ENCODE data around the gene SLC16A3. TPM values are rescaled to one million over a fixed set of nuclear protein-coding genes. Genes with fewer than 3 reads are reported as not detected.

Gene SLC16A3
- polyA plus RNA-seq, 3 donors: 26.3 to 103 (median 35.3) TPM

DNA sequence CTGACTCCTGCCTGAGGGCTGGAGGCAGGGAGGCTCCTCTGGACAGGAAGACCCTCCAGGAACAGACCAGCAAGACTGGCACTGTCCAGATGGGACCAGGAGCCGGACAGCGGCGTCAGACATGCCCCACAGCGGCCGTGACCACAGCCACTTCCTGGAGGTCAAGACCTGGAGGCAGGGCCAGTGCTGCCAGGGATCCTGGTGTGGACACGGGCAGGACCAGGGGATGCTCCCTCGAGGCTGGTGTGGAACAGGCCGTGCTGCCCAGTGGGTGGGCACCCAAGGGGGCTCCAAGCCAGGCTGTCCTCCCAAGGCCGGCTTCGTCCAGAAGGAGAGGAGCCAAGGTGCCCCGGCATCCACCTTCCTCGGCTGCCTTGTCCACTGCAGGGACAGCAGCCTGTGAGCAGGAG is 11.7 kb upstream of the SLC16A3 start:
- Histone ChIP-seq H3K36me3 (replicated peaks in 1 of 2; ENCODE audit: control insufficient read depth in 1 of 2, insufficient read depth in 2 of 2, low read length in 2 of 2) (no peaks in the 10 kb centered on the region), H3K79me2 (ENCODE audit: insufficient read depth, low read length) (peaks cover 23% of the 10 kb centered on the region), H3K4me1 (ENCODE audit: control insufficient read depth in 1 of 2, insufficient read depth in 2 of 2, low read length in 2 of 2) (peaks cover 86 to 97% of the 10 kb centered on the region in 2 donors), H3K4me2 (replicated peaks; ENCODE audit: extremely low read depth, low read length, poor library complexity, severe bottlenecking) (peak overlapping the region; percentile 59), H3K4me3 (replicated peaks in 1 of 3; ENCODE audit: low read depth in 2 of 3, low read length in 3 of 3) (peak overlapping the region in 2 of 3 experiments; percentile 37 to 58), H3K9me3 (replicated peaks in 1 of 2; ENCODE audit: control insufficient read depth in 1 of 2, insufficient read depth in 1 of 2, low read length in 2 of 2) (no peaks in the 10 kb centered on the region), H3K27me3 (ENCODE audit: control insufficient read depth in 2 of 2, insufficient read depth in 2 of 2, low read length in 2 of 2) (no peaks in the 10 kb centered on the region), H2AFZ (ENCODE audit: insufficient read depth, low read depth, low read length, poor library complexity, severe bottlenecking) (no peak overlapping the region), H3K9ac (ENCODE audit: insufficient read depth, low read length, poor library complexity, severe bottlenecking) (peak overlapping the region; percentile 86), H4K20me1 (ENCODE audit: insufficient read depth, low read length) (no peaks in the 10 kb centered on the region), H3K27ac (ENCODE audit: low read depth in 1 of 2, low read length in 2 of 2) (peak overlapping the region; percentile 98 to 100)
- WGBS (ENCODE audit: insufficient coverage): 0% methylated on average over 6 of the region's 12 CpGs
- peaks cover 0 to 1% (median 0%) of the 10 kb centered on the region in 3 donors for H3K27me3 Mint-ChIP-seq (ENCODE audit: low read depth in 3 of 3)
- DNase-seq: peak in 2 of 3 donors; percentile 41 to 64
- intact Hi-C loops (cut with micrococcal nuclease): loop anchor here (2.0 kb wide), 1 partner anchor 14 kb away; no protein-coding TSS in a partner anchor
- peak overlapping the region; percentile 98 to 99 (median 98) for H3K27ac Mint-ChIP-seq
- H3K9me3 Mint-ChIP-seq: peaks cover 0 to 2% (median 0%) of the 10 kb centered on the region in 7 donors
- peaks cover 3 to 11% of the 10 kb centered on the region in 2 donors for H3K36me3 Mint-ChIP-seq
- TF ChIP-seq, protein P1, sequence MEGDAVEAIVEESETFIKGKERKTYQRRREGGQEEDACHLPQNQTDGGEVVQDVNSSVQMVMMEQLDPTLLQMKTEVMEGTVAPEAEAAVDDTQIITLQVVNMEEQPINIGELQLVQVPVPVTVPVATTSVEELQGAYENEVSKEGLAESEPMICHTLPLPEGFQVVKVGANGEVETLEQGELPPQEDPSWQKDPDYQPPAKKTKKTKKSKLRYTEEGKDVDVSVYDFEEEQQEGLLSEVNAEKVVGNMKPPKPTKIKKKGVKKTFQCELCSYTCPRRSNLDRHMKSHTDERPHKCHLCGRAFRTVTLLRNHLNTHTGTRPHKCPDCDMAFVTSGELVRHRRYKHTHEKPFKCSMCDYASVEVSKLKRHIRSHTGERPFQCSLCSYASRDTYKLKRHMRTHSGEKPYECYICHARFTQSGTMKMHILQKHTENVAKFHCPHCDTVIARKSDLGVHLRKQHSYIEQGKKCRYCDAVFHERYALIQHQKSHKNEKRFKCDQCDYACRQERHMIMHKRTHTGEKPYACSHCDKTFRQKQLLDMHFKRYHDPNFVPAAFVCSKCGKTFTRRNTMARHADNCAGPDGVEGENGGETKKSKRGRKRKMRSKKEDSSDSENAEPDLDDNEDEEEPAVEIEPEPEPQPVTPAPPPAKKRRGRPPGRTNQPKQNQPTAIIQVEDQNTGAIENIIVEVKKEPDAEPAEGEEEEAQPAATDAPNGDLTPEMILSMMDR (IDR thresholded peaks at IDR 0.05): no peak
- H3K4me1 Mint-ChIP-seq: peaks cover 70% of the 10 kb centered on the region
- peak overlapping the region; percentile 70 to 78 for H3K4me3 Mint-ChIP-seq

DNA sequence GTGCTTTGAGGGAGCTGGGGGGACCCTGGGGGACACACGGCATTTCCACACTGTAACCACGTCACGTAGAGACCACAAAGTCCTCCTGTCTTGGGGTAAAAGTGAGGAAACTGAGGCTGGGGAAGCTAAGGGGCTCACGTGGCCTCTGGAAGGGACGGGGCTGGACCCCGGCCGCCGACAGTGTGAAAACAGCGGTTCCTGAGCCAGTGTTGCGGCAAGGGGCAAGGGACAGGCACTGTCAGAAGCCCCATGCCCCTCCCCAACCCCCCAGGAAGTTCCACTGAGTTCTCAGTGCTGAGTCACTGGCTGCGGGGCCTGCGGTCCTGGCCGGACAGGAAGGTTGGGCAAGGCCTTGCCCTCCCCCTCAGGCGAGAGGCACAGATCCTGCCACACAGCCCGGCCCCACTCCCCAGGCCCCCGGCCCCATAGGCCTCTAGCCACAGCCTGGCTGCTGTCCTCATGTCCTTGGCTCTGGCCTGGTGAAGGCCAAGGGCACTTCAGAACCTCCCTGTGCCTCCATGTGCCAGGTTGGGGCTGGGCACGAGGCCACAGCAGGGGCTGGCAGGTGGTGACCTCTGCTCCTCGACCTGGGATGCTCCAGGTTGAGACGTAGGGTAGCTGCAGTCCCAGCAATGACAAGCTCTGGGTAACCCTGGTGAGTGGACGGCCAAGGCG is 11.2 kb upstream of the SLC16A3 start:
- no peaks in the 10 kb centered on the region for H3K9me3 ChIP-seq (replicated peaks in 1 of 2; ENCODE audit: control insufficient read depth in 1 of 2, insufficient read depth in 1 of 2, low read length in 2 of 2)
- peak overlapping the region; percentile 59 for H3K4me2 ChIP-seq (replicated peaks; ENCODE audit: extremely low read depth, low read length, poor library complexity, severe bottlenecking)
- no peaks in the 10 kb centered on the region for H4K20me1 ChIP-seq (ENCODE audit: insufficient read depth, low read length)
- H3K79me2 ChIP-seq (ENCODE audit: insufficient read depth, low read length): peaks cover 23% of the 10 kb centered on the region
- Mint-ChIP-seq H3K9me3 (peaks cover 0 to 2% (median 0%) of the 10 kb centered on the region in 7 donors), H3K27me3 (ENCODE audit: low read depth in 3 of 3) (peaks cover 0 to 1% (median under 1%) of the 10 kb centered on the region in 3 donors), H3K4me3 (peak overlapping the region; percentile 70 to 78), H3K4me1 (peaks cover 75% of the 10 kb centered on the region), H3K36me3 (peaks cover 3 to 11% of the 10 kb centered on the region in 2 donors), H3K27ac (peak overlapping the region; percentile 98 to 99 (median 98))
- WGBS (ENCODE audit: insufficient coverage): 9% methylated on average over 9 of the region's 21 CpGs
- H3K4me1 ChIP-seq (ENCODE audit: control insufficient read depth in 1 of 2, insufficient read depth in 2 of 2, low read length in 2 of 2): peaks cover 90 to 99% of the 10 kb centered on the region in 2 donors
- peak overlapping the region; percentile 98 to 100 for H3K27ac ChIP-seq (ENCODE audit: low read depth in 1 of 2, low read length in 2 of 2)
- intact Hi-C loops (cut with micrococcal nuclease): loop anchor here (2.0 kb wide), 1 partner anchor 13 kb away; no protein-coding TSS in a partner anchor
- H3K27me3 ChIP-seq (ENCODE audit: control insufficient read depth in 2 of 2, insufficient read depth in 2 of 2, low read length in 2 of 2): no peaks in the 10 kb centered on the region
- TF ChIP-seq, protein P1 (IDR thresholded peaks at IDR 0.05): no peak
- peak overlapping the region in 2 of 3 experiments; percentile 37 to 58 for H3K4me3 ChIP-seq (replicated peaks in 1 of 3; ENCODE audit: low read depth in 2 of 3, low read length in 3 of 3)
- no peaks in the 10 kb centered on the region for H3K36me3 ChIP-seq (replicated peaks in 1 of 2; ENCODE audit: control insufficient read depth in 1 of 2, insufficient read depth in 2 of 2, low read length in 2 of 2)
- H2AFZ ChIP-seq (ENCODE audit: insufficient read depth, low read depth, low read length, poor library complexity, severe bottlenecking): no peak overlapping the region
- H3K9ac ChIP-seq (ENCODE audit: insufficient read depth, low read length, poor library complexity, severe bottlenecking): peak overlapping the region; percentile 86
- peak; percentile 96 to 98 (median 98) for DNase-seq
